ENCODE measurements around the gene ANO5. TPM values are rescaled to one million over a fixed set of nuclear protein-coding genes. Genes with fewer than 3 reads are reported as not detected.
A peak's percentile ranks its signal among the peaks of the same experiment; 100 is the strongest.

The ANO5 gene
- total and polyA plus RNA-seq, 4 donors, result 0.22 to 3.6 (median 1.9) TPM

- DNase-seq (no peak), ATAC-seq (ENCODE audit: insufficient read depth, low FRiP score) (no peak)
- no peak overlapping the region for H3K4me3 ChIP-seq
- H3K36me3 ChIP-seq (ENCODE audit: control insufficient read depth in 4 of 4, insufficient read depth in 4 of 4, low read length in 4 of 4), result no peaks in the 10 kb centered on the region
- no peak overlapping the region for H3K9ac ChIP-seq (ENCODE audit: insufficient read depth in 1 of 2, low read length in 2 of 2)
- H3K27ac ChIP-seq (ENCODE audit: low read depth in 1 of 2, low read length in 1 of 2), result no peak overlapping the region
- no peaks in the 10 kb centered on the region for H3K9me3 ChIP-seq (ENCODE audit: control insufficient read depth in 4 of 4, insufficient read depth in 3 of 4, low read length in 3 of 4)
- peaks cover 0 to 11% (median 0%) of the 10 kb centered on the region in 5 donors for H3K4me1 ChIP-seq (ENCODE audit: control insufficient read depth in 5 of 5, insufficient read depth in 5 of 5, low read length in 5 of 5)
- no peaks in the 10 kb centered on the region for H3K27me3 ChIP-seq (ENCODE audit: control insufficient read depth in 3 of 3, insufficient read depth in 3 of 3, low read length in 2 of 3)
- TF ChIP-seq, protein P1, sequence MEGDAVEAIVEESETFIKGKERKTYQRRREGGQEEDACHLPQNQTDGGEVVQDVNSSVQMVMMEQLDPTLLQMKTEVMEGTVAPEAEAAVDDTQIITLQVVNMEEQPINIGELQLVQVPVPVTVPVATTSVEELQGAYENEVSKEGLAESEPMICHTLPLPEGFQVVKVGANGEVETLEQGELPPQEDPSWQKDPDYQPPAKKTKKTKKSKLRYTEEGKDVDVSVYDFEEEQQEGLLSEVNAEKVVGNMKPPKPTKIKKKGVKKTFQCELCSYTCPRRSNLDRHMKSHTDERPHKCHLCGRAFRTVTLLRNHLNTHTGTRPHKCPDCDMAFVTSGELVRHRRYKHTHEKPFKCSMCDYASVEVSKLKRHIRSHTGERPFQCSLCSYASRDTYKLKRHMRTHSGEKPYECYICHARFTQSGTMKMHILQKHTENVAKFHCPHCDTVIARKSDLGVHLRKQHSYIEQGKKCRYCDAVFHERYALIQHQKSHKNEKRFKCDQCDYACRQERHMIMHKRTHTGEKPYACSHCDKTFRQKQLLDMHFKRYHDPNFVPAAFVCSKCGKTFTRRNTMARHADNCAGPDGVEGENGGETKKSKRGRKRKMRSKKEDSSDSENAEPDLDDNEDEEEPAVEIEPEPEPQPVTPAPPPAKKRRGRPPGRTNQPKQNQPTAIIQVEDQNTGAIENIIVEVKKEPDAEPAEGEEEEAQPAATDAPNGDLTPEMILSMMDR (IDR thresholded peaks at IDR 0.05; ENCODE audit: control extremely low read depth, extremely low read depth), result no peak
- 94 to 95% methylated on average over 3 of the region's 3 CpGs for WGBS, 2 donors
Measured at GRCh38 chr11:22221143-22221542, 28.3 kb downstream of the ANO5 start.

GRCh38 chr11:22225190-22225589 lies 32.3 kb downstream of the ANO5 start:
- Histone ChIP-seq H3K36me3 (ENCODE audit: control insufficient read depth in 4 of 4, insufficient read depth in 4 of 4, low read length in 4 of 4) (no peaks in the 10 kb centered on the region), H3K9ac (ENCODE audit: insufficient read depth in 1 of 2, low read length in 2 of 2) (no peak overlapping the region), H3K27ac (ENCODE audit: low read depth in 1 of 2, low read length in 1 of 2) (no peak overlapping the region), H3K9me3 (ENCODE audit: control insufficient read depth in 4 of 4, insufficient read depth in 3 of 4, low read length in 3 of 4) (no peaks in the 10 kb centered on the region), H3K4me3 (no peak overlapping the region), H3K27me3 (ENCODE audit: control insufficient read depth in 3 of 3, insufficient read depth in 3 of 3, low read length in 2 of 3) (no peaks in the 10 kb centered on the region), H3K4me1 (ENCODE audit: control insufficient read depth in 5 of 5, insufficient read depth in 5 of 5, low read length in 5 of 5) (peaks cover 0 to 11% (median 0%) of the 10 kb centered on the region in 5 donors)
- DNase-seq, result no peak
- WGBS, 2 donors, result 85 to 87% methylated on average over 4 of the region's 4 CpGs
- TF ChIP-seq, protein P1 (IDR thresholded peaks at IDR 0.05; ENCODE audit: control extremely low read depth, extremely low read depth), result no peak
- no peak for ATAC-seq (ENCODE audit: insufficient read depth, low FRiP score)

GRCh38 chr11:22234743-22235142 lies 41.9 kb downstream of the ANO5 start:
- Histone ChIP-seq H3K9me3 (ENCODE audit: control insufficient read depth in 4 of 4, insufficient read depth in 3 of 4, low read length in 3 of 4) (no peaks in the 10 kb centered on the region), H3K27ac (ENCODE audit: low read depth in 1 of 2, low read length in 1 of 2) (no peak overlapping the region), H3K27me3 (ENCODE audit: control insufficient read depth in 3 of 3, insufficient read depth in 3 of 3, low read length in 2 of 3) (no peaks in the 10 kb centered on the region), H3K9ac (ENCODE audit: insufficient read depth in 1 of 2, low read length in 2 of 2) (no peak overlapping the region), H3K4me1 (ENCODE audit: control insufficient read depth in 5 of 5, insufficient read depth in 5 of 5, low read length in 5 of 5) (no peaks in the 10 kb centered on the region), H3K4me3 (no peak overlapping the region), H3K36me3 (ENCODE audit: control insufficient read depth in 4 of 4, insufficient read depth in 4 of 4, low read length in 4 of 4) (peaks cover 0 to 4% (median 0%) of the 10 kb centered on the region in 4 donors)
- DNase-seq (no peak), ATAC-seq (ENCODE audit: insufficient read depth, low FRiP score) (no peak)
- 50 to 59% methylated on average over 1 of the region's 1 CpG for WGBS, 2 donors
- TF ChIP-seq, protein P1 (IDR thresholded peaks at IDR 0.05; ENCODE audit: control extremely low read depth, extremely low read depth), result no peak

- H3K9me3 ChIP-seq (ENCODE audit: control insufficient read depth in 4 of 4, insufficient read depth in 3 of 4, low read length in 3 of 4), result no peaks in the 10 kb centered on the region
- no peaks in the 10 kb centered on the region for H3K4me1 ChIP-seq (ENCODE audit: control insufficient read depth in 5 of 5, insufficient read depth in 5 of 5, low read length in 5 of 5)
- 6 to 7% methylated on average over 4 of the region's 4 CpGs for WGBS, 2 donors
- H3K27me3 ChIP-seq (ENCODE audit: control insufficient read depth in 3 of 3, insufficient read depth in 3 of 3, low read length in 2 of 3), result no peaks in the 10 kb centered on the region
- DNase-seq (peak; percentile 15 to 45 (median 27)), ATAC-seq (ENCODE audit: insufficient read depth, low FRiP score) (peak; percentile 79)
- TF ChIP-seq, protein P1 (IDR thresholded peaks at IDR 0.05; ENCODE audit: control extremely low read depth, extremely low read depth), result peak; percentile 4
- H3K27ac ChIP-seq (ENCODE audit: low read depth in 1 of 2, low read length in 1 of 2), result no peak overlapping the region
- no peak overlapping the region for H3K9ac ChIP-seq (ENCODE audit: insufficient read depth in 1 of 2, low read length in 2 of 2)
- no peak overlapping the region for H3K4me3 ChIP-seq
- no peaks in the 10 kb centered on the region for H3K36me3 ChIP-seq (ENCODE audit: control insufficient read depth in 4 of 4, insufficient read depth in 4 of 4, low read length in 4 of 4)
Measured at GRCh38 chr11:22244986-22245592, 52.2 kb downstream of the ANO5 start.
